ENCODE results near the gene SMYD3.

The SMYD3 gene

GRCh38 chr1:245915841-245916240 lies 591.2 kb downstream of the SMYD3 start:
- Histone ChIP-seq H3K36me3 (ENCODE audit: control insufficient read depth, insufficient read depth, low read length) (no peaks in the 10 kb centered on the region), H3K4me3 (replicated peaks; ENCODE audit: low read depth, low read length) (no peak overlapping the region), H3K27me3 (replicated peaks; ENCODE audit: control insufficient read depth, insufficient read depth, low read length) (no peaks in the 10 kb centered on the region)
- DNase-seq (ENCODE audit: extremely low read depth, insufficient read length): no peak
- TF ChIP-seq CTCF (IDR thresholded peaks at IDR 0.05; ENCODE audit: insufficient read depth, low read length, poor library complexity, severe bottlenecking): no peak

- DNase-seq (ENCODE audit: extremely low read depth, insufficient read length): no peak
- H3K4me3 ChIP-seq (replicated peaks; ENCODE audit: low read depth, low read length): no peak overlapping the region
- H3K36me3 ChIP-seq (ENCODE audit: control insufficient read depth, insufficient read depth, low read length): no peaks in the 10 kb centered on the region
- no peak for TF ChIP-seq CTCF (IDR thresholded peaks at IDR 0.05; ENCODE audit: insufficient read depth, low read length, poor library complexity, severe bottlenecking)
- H3K27me3 ChIP-seq (replicated peaks; ENCODE audit: control insufficient read depth, insufficient read depth, low read length): no peaks in the 10 kb centered on the region
These were observed 591.7 kb downstream of the SMYD3 start for GRCh38 chr1:245915406-245915805.

DNA sequence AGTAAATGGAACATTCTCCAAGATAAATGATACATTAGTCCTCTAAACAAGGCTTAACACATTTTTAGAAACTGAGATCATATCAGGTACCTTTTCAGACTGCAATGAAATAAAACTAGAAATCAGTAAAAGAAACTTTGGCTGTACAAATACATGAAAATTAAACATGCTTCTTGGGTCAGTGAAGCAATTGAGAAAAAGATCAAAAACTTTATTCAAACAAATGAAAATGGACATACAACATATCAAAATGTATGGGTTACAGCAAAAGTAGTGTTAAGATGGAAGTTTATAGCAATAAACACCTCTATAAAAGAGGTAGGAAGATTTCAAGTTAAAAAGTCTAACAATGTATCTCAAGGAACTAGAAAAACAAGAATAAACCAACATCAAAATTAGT lies 598.5 kb downstream of the SMYD3 start:
- H3K27me3 ChIP-seq (replicated peaks; ENCODE audit: control insufficient read depth, insufficient read depth, low read length): no peaks in the 10 kb centered on the region
- no peak for DNase-seq (ENCODE audit: extremely low read depth, insufficient read length)
- no peak for TF ChIP-seq CTCF (IDR thresholded peaks at IDR 0.05; ENCODE audit: insufficient read depth, low read length, poor library complexity, severe bottlenecking)
- no peaks in the 10 kb centered on the region for H3K36me3 ChIP-seq (ENCODE audit: control insufficient read depth, insufficient read depth, low read length)
- H3K4me3 ChIP-seq (replicated peaks; ENCODE audit: low read depth, low read length): no peak overlapping the region

- Histone ChIP-seq H3K27me3 (replicated peaks; ENCODE audit: control insufficient read depth, insufficient read depth, low read length) (no peaks in the 10 kb centered on the region), H3K4me3 (replicated peaks; ENCODE audit: low read depth, low read length) (no peak overlapping the region), H3K36me3 (ENCODE audit: control insufficient read depth, insufficient read depth, low read length) (no peaks in the 10 kb centered on the region)
- no peak for DNase-seq (ENCODE audit: extremely low read depth, insufficient read length)
- no peak for TF ChIP-seq CTCF (IDR thresholded peaks at IDR 0.05; ENCODE audit: insufficient read depth, low read length, poor library complexity, severe bottlenecking)
These were observed 600.9 kb downstream of the SMYD3 start for GRCh38 chr1:245906207-245906606.

DNA sequence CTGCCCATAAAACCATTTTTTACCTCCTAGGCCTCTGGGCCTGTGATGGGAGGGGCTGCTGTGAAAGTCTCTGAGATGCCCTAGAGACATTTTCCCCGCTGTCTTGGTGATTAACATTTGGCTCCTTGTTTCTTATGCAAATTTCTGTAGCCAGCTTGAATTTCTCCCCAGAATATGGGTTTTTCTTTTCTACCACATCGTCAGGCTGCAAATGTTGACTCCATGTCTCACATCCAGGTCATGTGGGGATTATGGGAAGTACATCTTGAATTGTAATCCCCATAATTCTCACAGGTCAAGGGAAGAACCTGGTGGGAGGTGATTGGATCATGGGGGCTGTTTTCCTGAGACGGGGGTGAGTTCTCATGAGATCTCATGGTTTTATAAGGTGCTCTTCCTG lies 603.2 kb downstream of the SMYD3 start:
- Histone ChIP-seq H3K36me3 (ENCODE audit: control insufficient read depth, insufficient read depth, low read length) (no peaks in the 10 kb centered on the region), H3K4me3 (replicated peaks; ENCODE audit: low read depth, low read length) (no peak overlapping the region)

More for the DNA sequence above, 603.2 kb downstream of the SMYD3 start:
- no peaks in the 10 kb centered on the region for H3K27me3 ChIP-seq (replicated peaks; ENCODE audit: control insufficient read depth, insufficient read depth, low read length)
- no peak for DNase-seq (ENCODE audit: extremely low read depth, insufficient read length)
- no peak for TF ChIP-seq CTCF (IDR thresholded peaks at IDR 0.05; ENCODE audit: insufficient read depth, low read length, poor library complexity, severe bottlenecking)

Data from GM06990 (cell line).